Measurements from ENCODE around the gene RPAIN. TPM values are rescaled to one million over a fixed set of nuclear protein-coding genes. Genes with fewer than 3 reads are reported as not detected.

RPAIN gene
- total and polyA plus RNA-seq, 4 donors = 10.9 to 37.0 (median 27.8) TPM

DNA sequence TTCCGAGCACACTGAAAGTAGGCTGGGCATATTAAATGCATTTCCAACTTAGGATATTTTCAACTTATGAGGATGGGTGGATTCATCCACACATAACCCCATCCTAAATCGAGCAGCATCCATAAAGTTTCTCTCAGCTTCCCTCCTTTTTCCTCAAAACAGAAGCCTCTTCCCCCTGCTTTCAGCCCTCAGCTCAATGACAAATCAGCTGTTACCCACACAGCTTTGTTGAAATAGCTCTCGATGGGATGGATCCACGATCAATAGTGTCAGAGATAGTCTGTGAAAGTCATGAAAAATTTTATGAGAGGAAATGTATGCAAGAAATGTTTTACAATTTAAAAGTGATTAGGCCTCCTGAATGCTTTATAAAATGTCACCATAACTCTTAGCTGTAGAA is 46.3 kb downstream of the RPAIN start:
- H3K36me3 ChIP-seq (ENCODE audit: control insufficient read depth in 4 of 4, insufficient read depth in 3 of 4, low read depth in 1 of 4, low read length in 3 of 4) = peaks cover 0 to 2% (median under 1%) of the 10 kb centered on the region in 4 donors
- WGBS = 62% methylated on average over 4 of the region's 4 CpGs
- TF ChIP-seq, protein P1, sequence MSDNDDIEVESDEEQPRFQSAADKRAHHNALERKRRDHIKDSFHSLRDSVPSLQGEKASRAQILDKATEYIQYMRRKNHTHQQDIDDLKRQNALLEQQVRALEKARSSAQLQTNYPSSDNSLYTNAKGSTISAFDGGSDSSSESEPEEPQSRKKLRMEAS (IDR thresholded peaks at IDR 0.05) = no peak
- TF ChIP-seq NR2F2 (IDR thresholded peaks at IDR 0.05) (no peak), RXRA (IDR thresholded peaks at IDR 0.05) (no peak), SP1 (IDR thresholded peaks at IDR 0.05) (no peak), HNF4A (conservative IDR thresholded peaks at IDR 0.05) (no peak), RAD21 (IDR thresholded peaks at IDR 0.05) (no peak), JUND (IDR thresholded peaks at IDR 0.05) (no peak), CTCF (IDR thresholded peaks at IDR 0.05; ENCODE audit: low read depth, low read length, missing input control) (no peak), FOXA1 (IDR thresholded peaks at IDR 0.05) (no peak), TAF1 (conservative IDR thresholded peaks at IDR 0.05) (no peak), YY1 (IDR thresholded peaks at IDR 0.05) (no peak), HNF4G (IDR thresholded peaks at IDR 0.05) (no peak), ZBTB33 (IDR thresholded peaks at IDR 0.05) (no peak), FOXA2 (IDR thresholded peaks at IDR 0.05) (no peak)
- TF ChIP-seq, protein P2, sequence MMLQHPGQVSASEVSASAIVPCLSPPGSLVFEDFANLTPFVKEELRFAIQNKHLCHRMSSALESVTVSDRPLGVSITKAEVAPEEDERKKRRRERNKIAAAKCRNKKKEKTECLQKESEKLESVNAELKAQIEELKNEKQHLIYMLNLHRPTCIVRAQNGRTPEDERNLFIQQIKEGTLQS (IDR thresholded peaks at IDR 0.05) = no peak
- TF ChIP-seq, protein P3, sequence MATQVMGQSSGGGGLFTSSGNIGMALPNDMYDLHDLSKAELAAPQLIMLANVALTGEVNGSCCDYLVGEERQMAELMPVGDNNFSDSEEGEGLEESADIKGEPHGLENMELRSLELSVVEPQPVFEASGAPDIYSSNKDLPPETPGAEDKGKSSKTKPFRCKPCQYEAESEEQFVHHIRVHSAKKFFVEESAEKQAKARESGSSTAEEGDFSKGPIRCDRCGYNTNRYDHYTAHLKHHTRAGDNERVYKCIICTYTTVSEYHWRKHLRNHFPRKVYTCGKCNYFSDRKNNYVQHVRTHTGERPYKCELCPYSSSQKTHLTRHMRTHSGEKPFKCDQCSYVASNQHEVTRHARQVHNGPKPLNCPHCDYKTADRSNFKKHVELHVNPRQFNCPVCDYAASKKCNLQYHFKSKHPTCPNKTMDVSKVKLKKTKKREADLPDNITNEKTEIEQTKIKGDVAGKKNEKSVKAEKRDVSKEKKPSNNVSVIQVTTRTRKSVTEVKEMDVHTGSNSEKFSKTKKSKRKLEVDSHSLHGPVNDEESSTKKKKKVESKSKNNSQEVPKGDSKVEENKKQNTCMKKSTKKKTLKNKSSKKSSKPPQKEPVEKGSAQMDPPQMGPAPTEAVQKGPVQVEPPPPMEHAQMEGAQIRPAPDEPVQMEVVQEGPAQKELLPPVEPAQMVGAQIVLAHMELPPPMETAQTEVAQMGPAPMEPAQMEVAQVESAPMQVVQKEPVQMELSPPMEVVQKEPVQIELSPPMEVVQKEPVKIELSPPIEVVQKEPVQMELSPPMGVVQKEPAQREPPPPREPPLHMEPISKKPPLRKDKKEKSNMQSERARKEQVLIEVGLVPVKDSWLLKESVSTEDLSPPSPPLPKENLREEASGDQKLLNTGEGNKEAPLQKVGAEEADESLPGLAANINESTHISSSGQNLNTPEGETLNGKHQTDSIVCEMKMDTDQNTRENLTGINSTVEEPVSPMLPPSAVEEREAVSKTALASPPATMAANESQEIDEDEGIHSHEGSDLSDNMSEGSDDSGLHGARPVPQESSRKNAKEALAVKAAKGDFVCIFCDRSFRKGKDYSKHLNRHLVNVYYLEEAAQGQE (IDR thresholded peaks at IDR 0.05) = no peak
- H3K9me3 ChIP-seq (ENCODE audit: control insufficient read depth in 4 of 4, low read length in 3 of 4) = no peaks in the 10 kb centered on the region
- H3K4me3 ChIP-seq (ENCODE audit: low read depth in 1 of 3, low read length in 3 of 3) = no peak overlapping the region
- peak overlapping the region in 1 of 2 donors; percentile 44 for H3K9ac ChIP-seq (ENCODE audit: low read depth in 1 of 2, low read length in 2 of 2)
- no peak overlapping the region for H3K27ac ChIP-seq (ENCODE audit: low read depth in 1 of 2, low read length in 2 of 2)
- no peak for DNase-seq (ENCODE audit: low spot score)
- peaks cover 7 to 45% (median 41%) of the 10 kb centered on the region in 4 donors for H3K4me1 ChIP-seq (ENCODE audit: control insufficient read depth in 4 of 4, insufficient read depth in 4 of 4, low read length in 3 of 4)
- H3K27me3 ChIP-seq (ENCODE audit: control insufficient read depth in 4 of 4, insufficient read depth in 4 of 4, low read length in 3 of 4) = no peaks in the 10 kb centered on the region

DNA sequence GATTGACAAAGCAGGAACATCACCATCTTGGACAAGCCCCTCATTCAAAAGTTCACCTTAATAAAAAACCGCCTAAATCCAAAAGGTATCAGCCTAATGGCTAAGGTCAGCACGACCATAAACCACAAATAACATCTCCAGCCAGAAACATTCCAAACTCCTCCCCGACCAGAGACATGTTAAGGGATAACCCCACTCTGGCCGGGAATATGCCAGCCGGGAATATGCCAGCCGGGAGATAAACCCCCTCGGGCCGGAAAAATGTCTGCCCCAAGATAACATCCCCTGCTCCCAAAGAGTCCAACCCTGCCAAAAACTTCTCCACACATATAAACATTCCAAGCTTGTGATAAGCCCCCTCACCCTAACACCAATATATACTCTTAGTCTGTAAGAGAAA is 47.4 kb downstream of the RPAIN start:
- Histone ChIP-seq H3K27ac (ENCODE audit: low read depth in 1 of 2, low read length in 2 of 2) (no peak overlapping the region), H3K4me3 (ENCODE audit: low read depth in 1 of 3, low read length in 3 of 3) (peak overlapping the region; percentile 89 to 98 (median 93)), H3K9me3 (ENCODE audit: control insufficient read depth in 4 of 4, low read length in 3 of 4) (no peaks in the 10 kb centered on the region), H3K27me3 (ENCODE audit: control insufficient read depth in 4 of 4, insufficient read depth in 4 of 4, low read length in 3 of 4) (no peaks in the 10 kb centered on the region), H3K36me3 (ENCODE audit: control insufficient read depth in 4 of 4, insufficient read depth in 3 of 4, low read depth in 1 of 4, low read length in 3 of 4) (peaks cover 0 to 6% (median 2%) of the 10 kb centered on the region in 4 donors), H3K9ac (ENCODE audit: low read depth in 1 of 2, low read length in 2 of 2) (peak overlapping the region in 1 of 2 donors; percentile 8), H3K4me1 (ENCODE audit: control insufficient read depth in 4 of 4, insufficient read depth in 4 of 4, low read length in 3 of 4) (peaks cover 7 to 45% (median 41%) of the 10 kb centered on the region in 4 donors)
- 5% methylated on average over 8 of the region's 8 CpGs for WGBS
- DNase-seq (ENCODE audit: low spot score) = no peak
- TF ChIP-seq, protein P1 (IDR thresholded peaks at IDR 0.05) = no peak
- no peak for TF ChIP-seq FOXA1 (IDR thresholded peaks at IDR 0.05)
- no peak for TF ChIP-seq FOXA2 (IDR thresholded peaks at IDR 0.05)
- TF ChIP-seq HNF4A (conservative IDR thresholded peaks at IDR 0.05) = no peak
- TF ChIP-seq CTCF (IDR thresholded peaks at IDR 0.05; ENCODE audit: low read depth, low read length, missing input control) = no peak
- no peak for TF ChIP-seq YY1 (IDR thresholded peaks at IDR 0.05)
- no peak for TF ChIP-seq NR2F2 (IDR thresholded peaks at IDR 0.05)
- no peak for TF ChIP-seq TAF1 (conservative IDR thresholded peaks at IDR 0.05)
- no peak for TF ChIP-seq ZBTB33 (IDR thresholded peaks at IDR 0.05)
